RWPE2 (cell line): Measurements from ENCODE around the gene CCDC61.

Experiments
- ATAC-seq: fragments of 200-7000 bp; cut with Tn5 transposase; 3 replicates; pipeline ENCODE4 v1.9.1; 2021; ENCODE audit warnings: low read depth
- DNase-seq: peaks from one replicate; pipeline ENCODE4 v3.0.0-alpha.2; 2020; ENCODE audit warnings: low spot score
- H3K27ac ChIP-seq: fragments of 450-650 bp; 2 replicates; pipeline ENCODE4 v1.5.1; 2017; ENCODE audit warnings: mild to moderate bottlenecking; ENCODE audit not compliant: poor library complexity, severe bottlenecking
- H3K27me3 ChIP-seq: fragments of 250-450 bp; sonication (Bioruptor Pico); 2 replicates; pipeline ENCODE4 v1.5.1; 2021; ENCODE audit warnings: mild to moderate bottlenecking, moderate library complexity; ENCODE audit not compliant: insufficient read depth, poor library complexity, severe bottlenecking
- H3K36me3 ChIP-seq: fragments of 250-450 bp; sonication (Bioruptor Pico); 2 replicates; pipeline ENCODE4 v1.5.1; 2020; ENCODE audit warnings: low read depth, mild to moderate bottlenecking, moderate library complexity
- H3K4me1 ChIP-seq: fragments of 250-450 bp; sonication (Bioruptor Pico); 2 replicates; pipeline ENCODE4 v1.5.1; 2021; ENCODE audit warnings: mild to moderate bottlenecking, moderate library complexity; ENCODE audit not compliant: insufficient read depth, poor library complexity, severe bottlenecking
- H3K4me3 ChIP-seq: fragments of 250-450 bp; sonication (Bioruptor Pico); 2 replicates; pipeline ENCODE4 v1.5.1; 2021; ENCODE audit warnings: mild to moderate bottlenecking, moderate library complexity; ENCODE audit not compliant: severe bottlenecking
- H3K9me3 ChIP-seq: fragments of 250-450 bp; sonication (Bioruptor Pico); 2 replicates; pipeline ENCODE4 v1.5.1; 2021; ENCODE audit warnings: mild to moderate bottlenecking, moderate library complexity; ENCODE audit not compliant: severe bottlenecking
- CTCF ChIP-seq: fragments of 450-650 bp; IDR thresholded peaks from one replicate; pipeline ENCODE4 v1.5.1; 2017; ENCODE audit warnings: mild to moderate bottlenecking, moderate library complexity; ENCODE audit not compliant: poor library complexity, severe bottlenecking

The CCDC61 gene

GRCh38 chr19:46006411-46006810 lies 11.1 kb downstream of the CCDC61 start:
- H3K27ac ChIP-seq: no peak overlapping the region
- no peaks in the 10 kb centered on the region for H3K9me3 ChIP-seq
- DNase-seq (no peak), ATAC-seq (no peak)
- no peak overlapping the region for H3K4me3 ChIP-seq
- H3K36me3 ChIP-seq: 0 out of 2 replicates have a peak, but pooled peaks cover 3% of the 10 kb centered on the region
- no peaks in the 10 kb centered on the region for H3K4me1 ChIP-seq
- no peaks in the 10 kb centered on the region for H3K27me3 ChIP-seq
- no peak for TF ChIP-seq CTCF

- Histone ChIP-seq H3K4me1 (no peaks in the 10 kb centered on the region), H3K4me3 (no peak overlapping the region), H3K36me3 (0 out of 2 replicates have a peak, but pooled peaks cover 3% of the 10 kb centered on the region), H3K9me3 (no peaks in the 10 kb centered on the region), H3K27ac (no peak overlapping the region), H3K27me3 (no peaks in the 10 kb centered on the region)
- peak; percentile 89 for TF ChIP-seq CTCF
- ATAC-seq: peak; percentile 68
- no peak for DNase-seq
Measured at GRCh38 chr19:46009530-46010510, 14.6 kb downstream of the CCDC61 start.

- H3K27me3 ChIP-seq: peaks cover 5% of the 10 kb centered on the region
- no peaks in the 10 kb centered on the region for H3K4me1 ChIP-seq
- no peaks in the 10 kb centered on the region for H3K9me3 ChIP-seq
- ATAC-seq (no peak), DNase-seq (no peak)
- no peak for TF ChIP-seq CTCF
- peak overlapping the region; percentile 35 for H3K4me3 ChIP-seq
- 0 out of 2 replicates have a peak, but pooled peaks cover under 1% of the 10 kb centered on the region for H3K36me3 ChIP-seq
- H3K27ac ChIP-seq: no peak overlapping the region
Measured at GRCh38 chr19:46014534-46014933, 19.3 kb downstream of the CCDC61 start.

GRCh38 chr19:46014941-46015686 lies 19.8 kb downstream of the CCDC61 start:
- Histone ChIP-seq H3K4me1 (no peaks in the 10 kb centered on the region), H3K27ac (no peak overlapping the region), H3K9me3 (no peaks in the 10 kb centered on the region), H3K27me3 (peaks cover 5% of the 10 kb centered on the region), H3K36me3 (no peaks in the 10 kb centered on the region), H3K4me3 (peak overlapping the region; percentile 35)
- DNase-seq: peak; percentile 87
- TF ChIP-seq CTCF: no peak
- ATAC-seq: peak; percentile 74
